ENCODE measurements around the gene SNX2. TPM values are rescaled to one million over a fixed set of nuclear protein-coding genes. Genes with fewer than 3 reads are reported as not detected.

The SNX2 gene
- total RNA-seq, 1 experiment from 2014 or later, result 97.0 TPM

DNA sequence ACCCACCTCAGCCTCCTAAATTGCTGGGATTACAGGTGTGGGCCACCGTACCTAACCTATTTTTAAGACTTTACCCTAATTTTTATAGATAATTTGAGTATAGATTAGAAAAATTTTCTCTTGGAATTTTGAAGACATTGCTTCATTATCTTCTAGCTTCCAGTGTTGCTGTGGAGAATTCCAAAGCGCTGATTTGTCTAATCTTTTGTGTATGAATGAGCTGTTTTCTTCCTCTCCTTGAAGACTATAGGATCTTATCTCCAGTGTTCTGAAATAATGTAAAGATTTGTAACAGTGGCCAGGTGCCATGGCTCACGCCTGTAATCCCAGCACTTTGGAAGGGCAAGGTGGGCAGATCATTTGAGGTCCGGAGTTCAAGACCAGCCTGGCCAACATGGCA lies 64.9 kb downstream of the SNX2 start:
- H3K27ac Mint-ChIP-seq (ENCODE audit: unreplicated experiment), result no peak overlapping the region
- no peaks in the 10 kb centered on the region for H3K27me3 Mint-ChIP-seq (ENCODE audit: unreplicated experiment)
- TF ChIP-seq, protein P1, sequence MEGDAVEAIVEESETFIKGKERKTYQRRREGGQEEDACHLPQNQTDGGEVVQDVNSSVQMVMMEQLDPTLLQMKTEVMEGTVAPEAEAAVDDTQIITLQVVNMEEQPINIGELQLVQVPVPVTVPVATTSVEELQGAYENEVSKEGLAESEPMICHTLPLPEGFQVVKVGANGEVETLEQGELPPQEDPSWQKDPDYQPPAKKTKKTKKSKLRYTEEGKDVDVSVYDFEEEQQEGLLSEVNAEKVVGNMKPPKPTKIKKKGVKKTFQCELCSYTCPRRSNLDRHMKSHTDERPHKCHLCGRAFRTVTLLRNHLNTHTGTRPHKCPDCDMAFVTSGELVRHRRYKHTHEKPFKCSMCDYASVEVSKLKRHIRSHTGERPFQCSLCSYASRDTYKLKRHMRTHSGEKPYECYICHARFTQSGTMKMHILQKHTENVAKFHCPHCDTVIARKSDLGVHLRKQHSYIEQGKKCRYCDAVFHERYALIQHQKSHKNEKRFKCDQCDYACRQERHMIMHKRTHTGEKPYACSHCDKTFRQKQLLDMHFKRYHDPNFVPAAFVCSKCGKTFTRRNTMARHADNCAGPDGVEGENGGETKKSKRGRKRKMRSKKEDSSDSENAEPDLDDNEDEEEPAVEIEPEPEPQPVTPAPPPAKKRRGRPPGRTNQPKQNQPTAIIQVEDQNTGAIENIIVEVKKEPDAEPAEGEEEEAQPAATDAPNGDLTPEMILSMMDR (IDR thresholded peaks at IDR 0.05; ENCODE audit: unreplicated experiment), result no peak
- H3K4me1 Mint-ChIP-seq (ENCODE audit: low read depth, unreplicated experiment), result peaks cover 10% of the 10 kb centered on the region
- DNase-seq, result no peak
- CTCF ChIA-PET, result no interaction called here
- no TSS peak for BruUV-seq (replicated peaks)
- intact Hi-C loops (cut with micrococcal nuclease; ENCODE audit: unreplicated experiment), result no loop called here
- H3K9me3 Mint-ChIP-seq (ENCODE audit: low read depth, unreplicated experiment), result no peaks in the 10 kb centered on the region
- H3K4me3 Mint-ChIP-seq (ENCODE audit: low read depth, unreplicated experiment), result no peak overlapping the region
- H3K36me3 Mint-ChIP-seq (ENCODE audit: insufficient read depth, unreplicated experiment), result peaks cover 4% of the 10 kb centered on the region

DNA sequence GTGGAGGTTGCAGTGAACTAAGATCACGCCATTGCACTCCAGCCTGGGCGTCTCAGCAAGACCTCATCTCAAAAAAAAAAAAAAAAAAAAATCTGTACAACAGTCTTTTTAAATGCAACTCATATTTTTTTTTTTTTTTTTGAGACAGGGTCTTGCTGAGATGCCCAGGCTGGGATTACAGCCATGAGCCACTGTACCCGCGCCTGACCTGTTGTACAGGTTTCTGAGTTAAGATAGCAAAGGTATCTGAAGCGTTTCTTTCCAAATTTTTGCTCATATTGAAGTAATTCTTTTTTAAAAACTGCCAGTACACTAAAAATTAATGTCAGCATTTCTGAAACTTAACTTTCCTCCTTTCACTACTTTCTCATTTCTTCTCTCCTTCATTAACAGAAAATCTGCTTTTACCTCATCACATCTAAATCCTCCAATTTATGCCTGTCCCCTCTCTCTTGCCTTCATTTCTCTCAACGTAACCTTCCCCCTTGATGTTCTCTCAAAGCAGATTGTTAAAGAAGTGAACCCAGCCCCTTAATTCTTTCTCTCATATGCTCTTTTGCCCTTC lies 67.2 kb downstream of the SNX2 start:
- Mint-ChIP-seq H3K27me3 (ENCODE audit: unreplicated experiment) (no peaks in the 10 kb centered on the region), H3K4me3 (ENCODE audit: low read depth, unreplicated experiment) (no peak overlapping the region), H3K4me1 (ENCODE audit: low read depth, unreplicated experiment) (peaks cover 20% of the 10 kb centered on the region), H3K27ac (ENCODE audit: unreplicated experiment) (no peak overlapping the region), H3K9me3 (ENCODE audit: low read depth, unreplicated experiment) (no peaks in the 10 kb centered on the region), H3K36me3 (ENCODE audit: insufficient read depth, unreplicated experiment) (peaks cover 22% of the 10 kb centered on the region)
- intact Hi-C loops (cut with micrococcal nuclease; ENCODE audit: unreplicated experiment), result no loop called here
- TF ChIP-seq, protein P1 (IDR thresholded peaks at IDR 0.05; ENCODE audit: unreplicated experiment), result no peak
- CTCF ChIA-PET, result no interaction called here
- no peak for DNase-seq
- no TSS peak for BruUV-seq (replicated peaks)

DNA sequence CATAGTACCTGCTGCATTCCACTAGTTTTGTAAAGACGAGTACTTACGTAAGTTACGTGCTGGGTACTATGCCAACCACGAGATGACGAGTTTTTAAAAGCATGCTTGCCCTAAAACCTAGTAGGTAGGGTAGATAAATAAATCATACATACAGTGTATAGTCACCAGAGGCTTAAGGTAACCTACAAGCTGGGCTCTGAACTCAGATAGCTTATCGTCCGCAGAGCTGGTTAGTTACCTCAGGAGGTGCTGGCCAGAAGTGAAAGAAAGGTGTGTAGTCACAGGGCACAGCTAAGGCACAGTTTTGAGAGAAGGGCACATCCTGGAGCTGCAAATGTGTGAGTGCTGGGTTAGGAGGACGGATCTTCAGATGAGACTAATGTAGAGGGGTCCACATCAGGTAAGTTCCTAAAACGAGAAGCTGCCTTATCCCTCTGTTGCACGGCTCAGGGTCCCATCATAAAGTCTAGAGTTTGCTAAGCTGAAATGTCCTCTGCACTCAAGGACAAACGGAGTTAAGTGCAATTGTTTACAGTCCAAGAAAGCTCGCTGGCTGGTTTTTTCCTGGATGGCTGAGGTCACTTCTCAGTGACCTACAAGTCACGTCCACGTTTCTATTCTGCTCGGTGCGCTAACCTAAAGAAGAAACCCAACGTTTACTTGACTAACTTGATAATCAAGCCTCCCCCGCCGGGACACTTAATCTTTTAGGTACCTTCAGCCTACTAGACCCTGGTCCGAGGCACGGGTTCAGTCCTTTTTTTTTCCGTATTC lies 69.4 kb downstream of the SNX2 start:
- H3K27me3 Mint-ChIP-seq (ENCODE audit: unreplicated experiment), result no peaks in the 10 kb centered on the region
- H3K4me3 Mint-ChIP-seq (ENCODE audit: low read depth, unreplicated experiment), result peak overlapping the region; percentile 84
- no TSS peak for BruUV-seq (replicated peaks)
- no peaks in the 10 kb centered on the region for H3K9me3 Mint-ChIP-seq (ENCODE audit: low read depth, unreplicated experiment)
- intact Hi-C loops (cut with micrococcal nuclease; ENCODE audit: unreplicated experiment), result no loop called here
- peaks cover 30% of the 10 kb centered on the region for H3K4me1 Mint-ChIP-seq (ENCODE audit: low read depth, unreplicated experiment)
- CTCF ChIA-PET, result interaction anchor here (1.0 to 1.1 kb wide), 3 partner anchors 85 to 328 kb away, joined by 3 read pairs; no protein-coding TSS in a partner anchor
- no peak for DNase-seq
- H3K36me3 Mint-ChIP-seq (ENCODE audit: insufficient read depth, unreplicated experiment), result peaks cover 22% of the 10 kb centered on the region
- peak overlapping the region; percentile 87 for H3K27ac Mint-ChIP-seq (ENCODE audit: unreplicated experiment)
- TF ChIP-seq, protein P1 (IDR thresholded peaks at IDR 0.05; ENCODE audit: unreplicated experiment), result no peak

DNA sequence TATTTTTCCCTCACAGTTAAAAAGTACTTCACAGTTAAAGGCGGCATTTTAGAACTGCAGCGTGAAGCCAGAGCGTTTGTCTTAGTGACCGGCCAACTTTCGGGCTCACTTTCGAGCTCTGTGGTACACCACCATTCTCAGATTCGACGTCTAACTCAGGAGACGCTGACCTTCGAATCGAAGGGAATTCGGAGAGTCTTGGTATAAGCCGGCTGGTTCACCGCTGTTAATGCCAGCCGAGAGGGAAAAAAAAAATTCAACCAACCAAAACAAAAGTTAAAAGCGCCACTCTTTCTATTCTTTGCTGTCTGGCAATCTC lies 70.0 kb downstream of the SNX2 start:
- H3K9me3 Mint-ChIP-seq (ENCODE audit: low read depth, unreplicated experiment), result no peaks in the 10 kb centered on the region
- peaks cover 27% of the 10 kb centered on the region for H3K36me3 Mint-ChIP-seq (ENCODE audit: insufficient read depth, unreplicated experiment)
- TSS peak; percentile 59 for BruUV-seq (replicated peaks)
- H3K27ac Mint-ChIP-seq (ENCODE audit: unreplicated experiment), result peak overlapping the region; percentile 87
- TF ChIP-seq, protein P1 (IDR thresholded peaks at IDR 0.05; ENCODE audit: unreplicated experiment), result no peak
- peak overlapping the region; percentile 84 for H3K4me3 Mint-ChIP-seq (ENCODE audit: low read depth, unreplicated experiment)
- no peaks in the 10 kb centered on the region for H3K27me3 Mint-ChIP-seq (ENCODE audit: unreplicated experiment)
- intact Hi-C loops (cut with micrococcal nuclease; ENCODE audit: unreplicated experiment), result loop anchor here (5.0 kb wide), 2 partner anchors 143 to 192 kb away; partner anchors contain the start of gene PPIC
- CTCF ChIA-PET, result interaction anchor here (1.0 to 1.1 kb wide), 3 partner anchors 86 to 329 kb away, joined by 3 read pairs; no protein-coding TSS in a partner anchor
- DNase-seq, result no peak
- H3K4me1 Mint-ChIP-seq (ENCODE audit: low read depth, unreplicated experiment), result peaks cover 35% of the 10 kb centered on the region
